ENCODE results near the gene ANKRD65. TPM values are rescaled to one million over a fixed set of nuclear protein-coding genes. Genes with fewer than 3 reads are reported as not detected.

ANKRD65 gene
- total RNA-seq, 2 donors from 2014 or later: 33.7 to 34.9 TPM

DNA sequence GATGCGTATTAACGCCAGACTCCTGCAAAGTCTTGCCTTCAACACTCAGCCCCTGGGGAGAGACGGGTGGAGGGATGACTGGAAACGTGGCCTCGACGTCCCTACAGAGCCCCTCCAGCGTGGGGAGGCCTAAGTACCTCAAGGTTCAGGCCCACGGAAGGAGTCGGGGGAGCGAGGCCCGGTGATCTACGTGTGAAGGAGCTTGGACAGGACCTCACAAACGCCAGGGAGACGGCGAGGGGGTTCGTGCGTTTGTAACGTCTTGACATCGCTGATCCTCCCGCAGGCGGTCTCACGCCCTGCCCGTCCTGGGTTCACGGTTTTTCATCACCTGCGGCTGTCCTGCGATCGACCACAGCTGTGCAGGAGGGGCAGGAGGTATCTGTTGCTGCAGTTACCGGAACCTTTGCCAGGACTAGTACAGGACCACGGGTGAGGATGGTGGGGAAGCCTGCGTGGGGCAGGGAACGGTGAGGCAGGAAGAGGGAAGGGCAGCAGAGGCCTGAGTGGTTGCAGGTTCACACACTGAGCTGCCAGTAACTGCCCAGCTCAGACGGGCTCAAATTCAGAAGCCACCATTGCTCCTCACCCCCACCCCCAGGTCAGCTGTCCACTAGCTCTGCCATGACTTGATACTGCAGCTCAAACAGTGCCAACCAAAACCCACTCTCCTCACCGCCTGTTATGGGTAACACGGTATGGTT, 21.1 kb downstream of the ANKRD65 start:
- DNase-seq (ENCODE audit: low spot score): no peak
- intact Hi-C loops (cut with DNase I): loop anchor here (1.0 kb wide), 1 partner anchor 25 kb away; the partner anchor contains the start of gene AURKAIP1
- WGBS: 6% methylated on average over 33 of the region's 34 CpGs
- H3K4me1 ChIP-seq (replicated peaks): peaks cover 15% of the 10 kb centered on the region
- H3K27ac ChIP-seq: peak overlapping the region; percentile 65 to 79
- no peaks in the 10 kb centered on the region for H3K27me3 ChIP-seq (replicated peaks; ENCODE audit: insufficient read depth)
- no peaks in the 10 kb centered on the region for H3K9me3 ChIP-seq
- H3K36me3 ChIP-seq: peaks cover 0 to 6% of the 10 kb centered on the region in 2 donors
- H3K4me3 ChIP-seq: peak overlapping the region; percentile 92 to 96
- TF ChIP-seq POLR2AphosphoS5 (IDR thresholded peaks at IDR 0.05) (no peak), POLR2A (IDR thresholded peaks at IDR 0.05) (no peak)
- TF ChIP-seq, protein P1, sequence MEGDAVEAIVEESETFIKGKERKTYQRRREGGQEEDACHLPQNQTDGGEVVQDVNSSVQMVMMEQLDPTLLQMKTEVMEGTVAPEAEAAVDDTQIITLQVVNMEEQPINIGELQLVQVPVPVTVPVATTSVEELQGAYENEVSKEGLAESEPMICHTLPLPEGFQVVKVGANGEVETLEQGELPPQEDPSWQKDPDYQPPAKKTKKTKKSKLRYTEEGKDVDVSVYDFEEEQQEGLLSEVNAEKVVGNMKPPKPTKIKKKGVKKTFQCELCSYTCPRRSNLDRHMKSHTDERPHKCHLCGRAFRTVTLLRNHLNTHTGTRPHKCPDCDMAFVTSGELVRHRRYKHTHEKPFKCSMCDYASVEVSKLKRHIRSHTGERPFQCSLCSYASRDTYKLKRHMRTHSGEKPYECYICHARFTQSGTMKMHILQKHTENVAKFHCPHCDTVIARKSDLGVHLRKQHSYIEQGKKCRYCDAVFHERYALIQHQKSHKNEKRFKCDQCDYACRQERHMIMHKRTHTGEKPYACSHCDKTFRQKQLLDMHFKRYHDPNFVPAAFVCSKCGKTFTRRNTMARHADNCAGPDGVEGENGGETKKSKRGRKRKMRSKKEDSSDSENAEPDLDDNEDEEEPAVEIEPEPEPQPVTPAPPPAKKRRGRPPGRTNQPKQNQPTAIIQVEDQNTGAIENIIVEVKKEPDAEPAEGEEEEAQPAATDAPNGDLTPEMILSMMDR (IDR thresholded peaks at IDR 0.05): no peak

DNA sequence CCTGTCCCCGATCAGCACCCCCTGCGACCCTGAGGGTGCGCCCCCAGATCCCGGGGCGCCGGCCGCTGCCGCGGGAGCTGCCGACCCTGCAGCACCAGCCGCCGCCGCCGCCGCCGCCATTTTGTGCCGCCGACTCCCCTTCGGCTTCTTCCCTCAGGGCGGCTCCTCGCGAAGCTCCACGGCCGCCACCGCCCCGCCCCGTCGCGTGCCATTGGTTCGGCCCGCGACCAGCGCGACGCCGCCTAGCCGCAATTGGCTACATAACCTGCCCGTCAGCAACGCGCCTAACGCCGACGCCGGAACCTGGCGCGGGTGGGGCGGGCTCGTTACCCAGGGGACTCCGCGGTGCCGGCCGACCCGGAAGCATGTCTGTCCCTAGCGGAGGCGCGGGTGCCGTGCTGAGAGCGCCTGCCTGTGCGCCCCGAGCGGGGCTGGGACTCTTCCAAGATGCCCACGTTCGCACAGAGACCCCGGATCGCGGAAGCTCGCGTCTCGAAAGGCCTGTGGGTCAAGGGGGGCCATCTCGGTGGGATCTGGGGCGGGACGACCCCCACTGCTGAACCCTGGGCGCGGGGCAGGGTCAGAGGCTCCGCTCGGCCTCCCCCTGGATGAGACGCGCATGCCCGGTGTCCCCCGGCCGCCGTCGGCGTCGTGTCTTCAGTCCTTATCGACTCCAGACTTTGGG, 21.7 kb downstream of the ANKRD65 start, which contains the start of gene CCNL2:
Gene CCNL2 (minus strand): TSS at position 149 of the 685 bp plus-strand sequence. CDS start 29 bp downstream, at position 120.
- peaks cover 15% of the 10 kb centered on the region for H3K4me1 ChIP-seq (replicated peaks)

DNA sequence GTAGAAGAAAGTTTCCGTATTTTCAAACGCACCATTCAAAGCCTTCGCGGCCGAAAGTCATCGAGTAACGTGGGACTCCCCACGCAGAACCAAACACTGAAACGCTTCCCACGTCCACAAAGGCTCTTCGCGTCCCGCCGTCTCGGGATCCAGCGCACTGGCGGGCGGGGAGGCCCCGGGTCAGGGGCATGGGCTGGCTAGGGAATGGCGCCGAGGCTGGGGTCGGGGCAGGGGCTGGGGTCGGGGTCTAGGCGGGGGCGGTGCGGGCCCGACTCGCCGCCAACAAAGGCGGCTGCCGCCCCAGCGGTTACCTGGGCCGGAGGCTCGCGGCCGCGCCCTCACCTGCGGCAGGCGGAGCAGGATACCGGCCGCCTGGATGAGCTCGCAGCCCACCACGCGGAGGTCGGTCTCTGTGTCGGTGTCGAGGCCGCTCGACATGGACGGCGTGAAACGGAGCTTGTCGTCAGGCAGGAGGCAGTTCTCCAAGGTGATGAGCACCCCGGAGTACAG, 22.3 kb downstream of the ANKRD65 start:
- 0% methylated on average over 17 of the region's 54 CpGs for WGBS

More for the DNA sequence above, 21.7 kb downstream of the ANKRD65 start, which contains the start of gene CCNL2:
- intact Hi-C loops (cut with DNase I): loop anchor here (1.0 kb wide), 1 partner anchor 24 kb away; the partner anchor contains the start of gene AURKAIP1
- TF ChIP-seq, protein P1 (IDR thresholded peaks at IDR 0.05): peak; percentile 59 to 94 (median 76)
- TF ChIP-seq POLR2AphosphoS5 (IDR thresholded peaks at IDR 0.05) (peak; percentile 98), POLR2A (IDR thresholded peaks at IDR 0.05) (peak; percentile 34)
- Histone ChIP-seq H3K27ac (peak within 1 kb of the TSS; percentile 73 to 79), H3K4me3 (peak within 1 kb of the TSS; percentile 92 to 96), H3K27me3 (replicated peaks; ENCODE audit: insufficient read depth) (no peaks in the 10 kb centered on the region), H3K9me3 (no peaks in the 10 kb centered on the region), H3K36me3 (peaks cover 0 to 6% of the 10 kb centered on the region in 2 donors)
- WGBS: under 1% methylated on average over 58 of the region's 86 CpGs
- DNase-seq (ENCODE audit: low spot score): peak; percentile 97

DNA sequence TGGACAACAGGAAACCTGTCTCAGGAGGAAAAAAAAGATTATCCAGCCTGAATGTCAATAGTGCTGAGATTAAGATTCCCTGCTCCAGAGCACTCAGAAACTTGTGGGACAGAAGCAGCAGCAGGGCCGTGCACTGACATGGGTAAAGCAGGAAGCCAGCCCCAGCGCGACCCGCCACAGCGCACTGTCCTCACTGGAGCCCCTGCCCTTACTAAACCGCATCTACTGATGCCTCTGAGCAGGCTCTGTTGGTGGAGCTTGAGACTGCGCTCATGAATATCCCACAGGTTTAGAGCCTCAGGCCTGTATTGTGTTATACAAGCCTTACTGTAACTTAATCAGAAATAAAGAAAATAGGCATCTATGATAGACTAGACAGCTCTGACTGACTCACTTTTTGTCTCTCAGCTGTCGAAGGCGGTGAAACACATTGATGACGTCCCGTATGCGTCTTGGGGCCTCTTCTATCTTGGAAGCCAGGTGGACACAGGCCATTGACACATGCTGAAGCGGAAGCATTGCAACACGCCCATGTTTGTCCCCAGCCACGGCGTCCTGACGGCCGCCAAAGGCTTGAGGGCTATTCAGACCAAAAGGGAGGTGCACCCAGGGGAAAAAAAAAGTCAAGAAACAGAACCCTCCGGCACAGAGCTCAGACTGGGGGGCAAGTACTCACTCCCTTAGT, 23.1 kb downstream of the ANKRD65 start:
- intact Hi-C loops (cut with DNase I): no loop called here
- Histone ChIP-seq H3K27me3 (replicated peaks; ENCODE audit: insufficient read depth) (no peaks in the 10 kb centered on the region), H3K9me3 (no peaks in the 10 kb centered on the region), H3K4me1 (replicated peaks) (peaks cover 15% of the 10 kb centered on the region), H3K36me3 (peaks cover 8 to 10% of the 10 kb centered on the region in 2 donors), H3K4me3 (peak overlapping the region; percentile 92 to 96), H3K27ac (no peak overlapping the region)
- no peak for DNase-seq (ENCODE audit: low spot score)
- 52% methylated on average over 19 of the region's 19 CpGs for WGBS
- TF ChIP-seq POLR2A (IDR thresholded peaks at IDR 0.05): no peak
- TF ChIP-seq, protein P1 (IDR thresholded peaks at IDR 0.05): no peak
- TF ChIP-seq POLR2AphosphoS5 (IDR thresholded peaks at IDR 0.05): no peak

More for the DNA sequence above, 22.3 kb downstream of the ANKRD65 start:
- peak overlapping the region; percentile 73 to 79 for H3K27ac ChIP-seq
- no peak for DNase-seq (ENCODE audit: low spot score)
- TF ChIP-seq POLR2AphosphoS5 (IDR thresholded peaks at IDR 0.05): no peak
- TF ChIP-seq, protein P1 (IDR thresholded peaks at IDR 0.05): no peak
- TF ChIP-seq POLR2A (IDR thresholded peaks at IDR 0.05): no peak
- H3K36me3 ChIP-seq: peaks cover 2 to 6% of the 10 kb centered on the region in 2 donors
- peak overlapping the region; percentile 92 to 96 for H3K4me3 ChIP-seq
- intact Hi-C loops (cut with DNase I): loop anchor here (1.0 kb wide), 1 partner anchor 23 kb away; the partner anchor contains the start of gene AURKAIP1
- no peaks in the 10 kb centered on the region for H3K9me3 ChIP-seq
- H3K4me1 ChIP-seq (replicated peaks): peaks cover 15% of the 10 kb centered on the region
- H3K27me3 ChIP-seq (replicated peaks; ENCODE audit: insufficient read depth): no peaks in the 10 kb centered on the region
